ENCODE measurements around the gene RPUSD1.

RPUSD1 gene

DNA sequence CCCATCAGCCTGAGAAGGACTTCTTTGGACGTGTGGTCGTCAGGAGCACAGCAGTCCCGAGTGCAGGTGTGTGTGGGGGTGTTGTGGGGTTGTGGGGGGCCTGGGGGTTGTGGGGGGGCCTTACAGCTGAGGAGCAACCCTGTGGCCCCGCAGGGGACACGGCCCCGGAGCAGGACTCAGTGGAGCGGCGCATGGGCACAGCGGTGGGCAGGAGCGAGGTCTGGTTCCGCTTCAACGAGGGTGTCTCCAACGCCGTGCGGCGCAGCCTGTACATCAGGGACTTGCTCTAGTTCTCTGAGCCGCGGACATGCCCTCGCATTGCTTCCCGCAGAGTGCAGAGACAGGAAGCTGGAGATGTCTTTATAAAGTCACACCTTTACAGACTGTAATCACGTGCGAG, 9.5 kb upstream of the RPUSD1 start:
- DNase-seq, result no peak

DNA sequence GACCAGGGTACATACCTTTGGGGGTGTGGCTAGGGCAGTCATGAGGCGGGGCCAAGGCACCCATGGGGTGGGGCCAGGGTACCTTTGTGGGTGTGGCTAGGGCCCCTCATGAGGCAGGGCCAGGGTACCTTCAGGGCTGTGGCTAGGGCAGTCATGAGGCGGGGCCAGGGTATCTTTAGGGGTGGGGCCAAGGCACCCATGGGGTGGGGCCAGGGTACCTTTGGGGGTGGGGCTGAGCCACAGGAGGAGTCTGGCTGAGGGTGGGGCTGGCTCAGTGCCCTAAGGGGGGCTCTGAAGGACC, 8.9 kb upstream of the RPUSD1 start:
- DNase-seq, result peak; percentile 40

DNA sequence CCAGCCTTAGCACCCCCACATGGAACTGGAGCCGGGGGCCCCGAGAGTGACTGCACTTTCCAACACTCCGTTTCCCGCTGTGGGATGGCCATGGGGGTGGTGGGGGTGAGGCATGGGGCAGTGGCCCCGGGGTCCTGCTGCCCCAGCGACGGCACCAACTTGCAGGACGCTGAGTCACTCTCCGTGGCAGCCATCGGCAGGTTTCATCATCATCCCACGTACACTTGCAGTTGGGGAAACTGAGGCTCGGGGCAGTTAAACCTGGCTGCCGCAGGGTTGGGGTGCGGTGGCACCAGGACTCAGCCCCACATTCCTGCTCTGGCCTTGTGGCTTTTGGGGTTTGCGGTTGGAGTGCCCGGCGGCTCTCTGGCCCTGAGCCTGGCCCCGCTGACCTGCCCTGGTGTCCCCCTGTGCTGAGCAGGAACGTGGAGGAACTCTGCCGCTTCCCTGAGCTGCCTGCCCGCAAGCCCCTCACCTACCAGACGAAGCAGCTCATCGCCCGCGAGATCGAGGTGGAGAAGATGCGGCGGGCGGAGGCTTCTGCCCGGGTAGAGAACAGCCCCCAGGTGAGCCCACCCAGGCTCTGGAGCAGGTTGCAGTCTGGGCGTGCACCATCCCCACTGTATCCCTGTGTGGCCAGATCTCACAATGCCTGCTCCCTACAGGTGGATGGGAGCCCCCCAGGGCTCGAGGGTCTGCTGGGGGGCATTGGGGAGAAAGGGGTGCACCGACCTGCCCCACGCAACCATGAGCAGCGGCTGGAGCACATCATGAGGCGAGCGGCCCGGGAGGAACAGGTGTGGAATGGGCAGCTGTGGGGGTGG, 8.3 kb upstream of the RPUSD1 start:
- no peak for DNase-seq

- DNase-seq, result no peak
These were observed 7.5 kb upstream of the RPUSD1 start for GRCh38 chr16:795580-796229.

GRCh38 chr16:794853-795466, 6.8 kb upstream of the RPUSD1 start:
- no peak for DNase-seq

DNA sequence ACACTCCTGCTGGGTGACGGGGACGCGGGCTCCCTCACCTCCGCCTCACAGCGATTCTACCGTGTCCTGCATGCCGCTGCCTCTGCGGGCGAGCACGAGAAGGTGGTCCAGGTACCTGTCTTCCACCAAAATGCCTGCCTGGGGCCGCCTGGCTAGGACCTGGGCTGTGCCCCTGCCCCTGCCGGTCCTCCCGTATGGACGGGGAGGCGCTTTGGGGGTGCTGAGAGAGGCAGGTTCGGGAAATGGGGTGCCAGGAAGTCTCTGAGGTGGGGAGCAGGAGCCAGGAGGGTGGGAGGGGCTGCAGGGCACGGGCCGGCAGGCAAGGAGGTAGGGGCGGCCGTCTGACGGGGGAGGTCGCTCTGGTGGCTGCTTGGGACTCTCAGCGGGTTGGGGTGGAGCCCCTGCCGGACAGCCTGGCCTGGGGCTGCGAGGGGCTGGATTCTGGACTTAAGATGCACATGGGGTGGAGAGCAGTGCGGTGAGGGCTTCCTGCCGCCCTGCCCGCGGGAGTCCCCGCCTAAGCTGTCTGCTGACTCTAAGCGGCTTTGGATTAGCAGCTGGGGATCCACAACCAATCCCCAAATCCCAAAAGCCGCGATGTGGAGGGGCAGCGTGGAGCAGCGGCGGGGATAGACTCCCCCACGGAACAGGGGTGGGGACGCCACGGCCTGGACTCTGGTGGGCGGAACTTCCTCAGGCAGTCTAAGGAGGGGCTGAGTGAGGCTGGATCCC, 6.1 kb upstream of the RPUSD1 start:
- DNase-seq, result no peak

DNA sequence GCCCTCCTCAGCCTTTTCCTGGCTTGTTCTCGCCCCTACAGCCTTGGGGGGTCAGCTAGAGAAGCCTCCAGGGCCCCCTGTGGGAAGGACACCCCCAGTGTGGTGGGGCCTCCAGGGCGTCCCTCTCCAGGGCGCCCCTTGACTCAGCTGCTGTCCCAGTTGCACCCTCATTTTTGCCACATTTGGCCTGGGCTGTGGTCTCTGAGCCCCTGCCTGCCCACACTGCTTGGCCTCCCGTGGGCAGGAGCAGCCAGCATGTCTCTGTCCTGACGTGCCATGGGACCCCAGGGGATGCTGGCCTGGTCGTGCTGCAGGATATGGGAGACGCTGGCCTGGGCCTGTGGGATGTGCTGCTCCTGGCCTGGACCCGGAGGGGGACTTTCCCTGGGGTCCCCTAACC, 5.2 kb upstream of the RPUSD1 start:
- DNase-seq, result no peak

DNA sequence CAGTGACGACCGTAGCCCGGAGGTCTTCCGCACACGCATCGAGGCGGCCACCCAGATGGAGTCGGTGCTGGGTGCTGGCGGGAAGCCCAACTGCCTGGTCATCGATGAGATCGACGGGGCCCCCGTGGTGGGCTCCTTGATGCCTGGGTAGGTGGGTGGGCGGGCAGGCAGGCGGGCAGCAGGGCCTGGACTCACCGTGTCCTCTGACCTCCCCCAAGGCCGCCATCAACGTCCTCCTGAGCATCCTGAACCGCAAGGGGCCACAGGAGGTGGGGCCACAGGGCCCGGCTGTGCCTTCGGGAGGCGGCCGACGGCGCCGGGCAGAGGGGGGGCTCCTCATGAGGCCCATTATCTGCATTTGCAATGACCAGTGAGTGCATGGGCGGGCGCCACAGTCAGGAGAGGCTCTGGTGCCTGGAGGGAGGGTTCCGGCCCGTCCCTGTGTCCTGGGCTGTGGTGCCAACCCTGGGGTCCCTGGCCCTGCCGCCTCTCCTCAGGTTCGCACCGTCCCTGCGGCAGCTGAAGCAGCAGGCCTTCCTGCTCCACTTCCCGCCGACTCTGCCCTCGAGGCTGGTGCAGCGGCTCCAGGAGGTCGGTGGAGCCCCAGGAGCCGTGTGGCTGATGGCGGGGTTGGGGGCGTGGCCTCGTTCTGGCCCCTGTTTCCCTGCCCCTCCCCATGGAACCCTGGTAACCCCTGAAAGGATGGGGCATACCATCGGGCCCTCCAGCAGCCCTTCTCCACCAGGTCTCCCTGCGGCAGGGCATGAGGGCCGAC, 4.2 kb upstream of the RPUSD1 start:
- no peak for DNase-seq

GRCh38 chr16:791131-791530, 3.0 kb upstream of the RPUSD1 start:
- DNase-seq, result no peak

GRCh38 chr16:790086-790485, 1.9 kb upstream of the RPUSD1 start:
- DNase-seq, result no peak

GRCh38 chr16:789191-789850, 1.1 kb upstream of the RPUSD1 start:
- DNase-seq, result no peak

- DNase-seq, result peak; percentile 93
These were observed 382 bp upstream of the RPUSD1 start, which contains the start of gene CHTF18 for GRCh38 chr16:788399-789126. TSS of gene CHTF18 (plus strand) at chr16:788620. CDS start at chr16:788685, 65 bp downstream.

GRCh38 chr16:787321-787966, 737 bp downstream of the RPUSD1 start:
- DNase-seq, result peak; percentile 24

- DNase-seq, result peak; percentile 20
These were observed 2.3 kb downstream of the RPUSD1 start for GRCh38 chr16:785563-786535.

DNA sequence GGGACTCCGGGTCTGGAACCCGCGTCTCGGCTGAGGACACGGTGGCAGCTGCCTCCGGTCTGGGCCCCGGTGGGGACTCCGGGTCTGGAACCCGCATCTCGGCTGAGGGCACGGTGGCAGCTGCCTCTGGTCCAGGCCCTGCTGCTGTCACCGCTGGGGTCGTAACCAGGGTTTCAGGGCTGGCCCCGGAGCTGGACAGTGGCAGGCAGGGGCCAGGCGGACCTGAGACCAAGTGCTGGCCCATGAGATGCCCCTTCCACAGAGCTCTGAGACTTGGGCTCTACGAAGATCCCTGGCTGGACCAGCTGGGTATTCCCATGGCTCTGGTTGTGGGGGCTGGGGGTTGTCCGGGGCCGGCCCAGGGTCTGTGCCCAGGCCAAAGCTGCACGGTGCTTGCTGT, 3.8 kb downstream of the RPUSD1 start:
- no peak for DNase-seq

DNA sequence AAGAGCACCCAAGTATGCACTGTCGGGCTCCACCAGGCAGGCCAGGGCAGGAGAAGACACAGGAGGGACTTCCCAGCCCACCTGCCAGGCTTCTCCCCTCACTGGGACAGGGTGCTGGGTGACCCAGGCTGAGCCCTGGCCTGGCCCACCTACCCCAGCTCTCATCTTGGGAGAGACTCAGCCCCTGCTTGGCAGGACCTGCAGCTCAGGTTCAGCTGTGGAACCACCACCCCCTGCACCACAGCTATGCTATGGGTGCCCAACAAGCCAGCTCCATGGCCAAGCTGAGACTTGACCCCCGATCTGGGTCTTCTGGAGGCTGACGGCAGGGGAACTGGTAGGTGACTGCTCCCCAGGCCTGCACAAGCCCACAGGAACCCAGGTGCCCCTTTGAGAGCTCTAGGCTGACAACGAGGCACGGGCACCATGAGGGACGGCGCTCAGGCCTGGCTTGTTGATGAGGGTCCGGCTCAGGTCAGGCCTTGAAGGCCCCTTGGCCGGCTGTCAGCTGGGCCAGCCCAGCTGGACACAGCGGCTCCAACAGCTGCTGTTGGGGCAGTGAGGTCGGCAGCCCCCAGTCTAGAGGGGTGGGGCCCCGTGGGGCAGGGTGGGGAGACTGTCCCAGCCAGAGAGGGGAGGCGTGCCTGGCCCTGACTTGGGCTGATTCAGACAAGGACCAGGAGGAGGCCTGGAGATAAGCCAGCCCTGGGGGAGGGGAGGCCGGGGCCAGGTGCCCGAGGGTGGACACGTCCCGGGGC, 4.6 kb downstream of the RPUSD1 start:
- DNase-seq, result no peak

GRCh38 chr16:782766-783403, 5.3 kb downstream of the RPUSD1 start:
- DNase-seq, result peak; percentile 70

DNA sequence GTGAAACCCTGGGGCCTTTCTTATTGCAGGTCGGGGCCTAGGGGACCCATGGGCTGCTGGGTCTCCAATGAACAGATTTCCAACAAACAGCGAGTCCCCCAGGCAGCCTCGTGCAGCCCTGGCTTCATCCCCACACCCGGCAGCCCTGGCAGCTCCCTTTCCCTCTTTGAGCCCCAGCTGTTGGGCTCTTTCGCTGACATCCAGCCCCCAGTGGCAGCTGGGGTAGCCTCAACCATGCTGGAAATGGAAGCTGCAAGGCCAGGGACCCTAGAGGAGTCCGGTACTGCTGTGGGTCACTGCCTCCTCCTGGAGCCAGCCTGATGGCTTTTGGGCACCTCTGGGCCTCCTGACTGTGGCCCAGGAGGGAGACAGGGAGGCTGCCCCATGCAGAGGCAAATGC, 5.9 kb downstream of the RPUSD1 start:
- DNase-seq, result no peak

Data from NCI-H146 (cell line).